Spinal cord (tissue), 10 donors: ENCODE data around the gene STIL. TPM values are rescaled to one million over a fixed set of nuclear protein-coding genes. Genes with fewer than 3 reads are reported as not detected.
"Not testable (repeated sequence)": the region's sequence is repeated elsewhere in the genome, so short reads cannot be mapped to it uniquely, and the experiment has no call there.

Source experiments
- DNase-seq, 6 donors: peaks; one replicate each; pipeline versions ENCODE4 v3.0.0 to v3.0.0-alpha.2; 2013 to 2015; ENCODE audit warnings: low spot score in 6 of 6, low read depth in 4 of 6
- H3K27ac ChIP-seq: one replicate; pipeline ENCODE4 v1.5.1; 2013; ENCODE audit warnings: low read depth, low read length, control low read depth
- H3K27me3 ChIP-seq: one replicate; pipeline ENCODE4 v1.6.1; 2013; ENCODE audit warnings: low read length; ENCODE audit not compliant: control insufficient read depth, insufficient read depth
- H3K36me3 ChIP-seq: one replicate; pipeline ENCODE4 v1.6.1; 2013; ENCODE audit warnings: low read length; ENCODE audit not compliant: control insufficient read depth, insufficient read depth
- H3K4me1 ChIP-seq: one replicate; pipeline ENCODE4 v1.6.1; 2013; ENCODE audit warnings: low read length; ENCODE audit not compliant: control insufficient read depth, insufficient read depth
- H3K4me3 ChIP-seq: one replicate; pipeline ENCODE4 v1.5.1; 2013; ENCODE audit warnings: low read depth, low read length, control low read depth
- H3K9me3 ChIP-seq: one replicate; pipeline ENCODE4 v1.6.1; 2013; ENCODE audit warnings: low read length; ENCODE audit not compliant: control insufficient read depth, insufficient read depth
- WGBS: methylation state at CpG from one replicate; pipeline ENCODE4 v1.1.5; 2013; ENCODE audit warnings: missing lambda C conversion rate; ENCODE audit not compliant: insufficient coverage; 5-methylcytosine and 5-hydroxymethylcytosine counted together
- long read RNA-seq, 4 donors: transcript quantifications; one replicate each; lab custom pipeline, GENCODE V29; 2026
- polyA plus RNA-seq, 2 donors: library from polyadenylated mRNA; unstranded; fragments of 120-200 nt; gene quantifications; one replicate each; pipeline ENCODE4 v1.2.1, GENCODE V29; 2013; ENCODE audit not compliant: insufficient read length in 2 of 2
- total RNA-seq, 2 donors: library from RNA; depleted of rRNA in 1 of 2; stranded (reverse); fragments of 120-200 nt in 1 of 2; fragments of >200 nt in 1 of 2; gene quantifications; one replicate each; pipeline versions ENCODE4 v1.2.3 to v1.2.4, GENCODE V29; 2013 to 2014
- donor health status: healthy.

The STIL gene
- total RNA-seq, result 10 to 100 TPM in 1 of 2 donors, 1 to 10 TPM in 1; 6.6 to 10.7 TPM
- 1 to 10 TPM; 4.4 to 4.6 TPM for polyA plus RNA-seq
- long read RNA-seq, donor 1, result 0 reads
- long read RNA-seq, donor 2, result 0 reads
- long read RNA-seq, donor 3, result 0 reads
- long read RNA-seq, donor 4, result 0 reads

- H3K4me3 ChIP-seq, result peak within 1 kb of the TSS; percentile 91
- under 1% methylated on average over 47 of the region's 54 CpGs for WGBS
- no peaks in the 10 kb centered on the region for H3K9me3 ChIP-seq
- DNase-seq, result peak; percentile 96 to 100 (median 98)
- H3K27me3 ChIP-seq, result no peaks in the 10 kb centered on the region
- peak within 1 kb of the TSS; percentile 84 for H3K27ac ChIP-seq
- peaks cover 8% of the 10 kb centered on the region for H3K4me1 ChIP-seq
- no peaks in the 10 kb centered on the region for H3K36me3 ChIP-seq
Observed at GRCh38 chr1:47313915-47314664, at the start of gene STIL. STIL (minus strand) TSS chr1:47314147; CDS start chr1:47310319, 3,828 bp downstream.

DNA sequence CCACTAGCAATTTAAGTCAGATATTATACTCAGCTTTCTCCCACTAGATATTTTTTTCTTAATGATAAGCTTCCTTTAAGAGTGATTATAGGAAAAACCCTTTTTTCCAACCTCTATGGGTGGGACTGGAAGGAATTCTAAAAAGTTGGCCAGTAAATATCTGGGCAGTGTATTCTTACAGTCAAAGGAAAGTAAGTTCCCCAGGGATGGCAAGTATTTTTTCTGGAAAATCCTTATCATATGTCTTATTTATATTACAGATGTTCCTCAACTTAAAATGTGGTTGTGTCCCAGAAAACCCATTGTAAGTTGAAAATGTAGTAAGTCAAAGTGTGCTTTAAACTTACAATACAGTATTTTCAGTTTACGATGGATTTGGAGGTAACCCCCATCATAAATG lies 48.9 kb upstream of the STIL start:
- no peaks in the 10 kb centered on the region for H3K9me3 ChIP-seq
- no peaks in the 10 kb centered on the region for H3K36me3 ChIP-seq
- no CpG with 5 or more reads among the region's 1 CpG for WGBS
- no peak overlapping the region for H3K27ac ChIP-seq
- H3K4me1 ChIP-seq, result no peaks in the 10 kb centered on the region
- no peaks in the 10 kb centered on the region for H3K27me3 ChIP-seq
- no peak overlapping the region for H3K4me3 ChIP-seq
- no peak for DNase-seq

GRCh38 chr1:47361380-47361779 lies 47.4 kb upstream of the STIL start:
- Histone ChIP-seq H3K36me3 (no peaks in the 10 kb centered on the region), H3K4me1 (no peaks in the 10 kb centered on the region), H3K27ac (no peak overlapping the region)

DNA sequence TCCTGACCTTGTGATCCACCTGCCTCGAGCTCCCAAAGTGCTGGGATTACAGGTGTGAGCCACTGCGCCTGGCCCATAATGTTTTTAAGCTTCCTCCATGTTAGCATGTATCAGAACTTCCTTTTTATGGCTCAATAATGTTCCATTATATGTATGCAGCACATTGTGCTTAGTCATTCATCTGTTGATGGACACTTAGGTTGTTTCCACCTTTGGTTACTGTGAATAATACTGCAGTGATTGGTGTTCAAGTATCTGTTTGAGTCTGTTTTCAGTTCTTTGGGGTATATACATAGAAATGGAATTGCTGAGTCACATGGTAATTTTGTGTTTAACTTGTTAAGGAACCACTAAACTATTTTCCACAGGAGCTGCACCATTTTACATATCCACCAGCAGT lies 37.4 kb upstream of the STIL start:
- Histone ChIP-seq H3K27ac (no peak overlapping the region), H3K4me1 (no peaks in the 10 kb centered on the region), H3K4me3 (no peak overlapping the region), H3K27me3 (no peaks in the 10 kb centered on the region), H3K9me3 (no peaks in the 10 kb centered on the region), H3K36me3 (peaks cover 3% of the 10 kb centered on the region)
- DNase-seq, result no peak
- WGBS, result no CpG with 5 or more reads among the region's 2 CpGs

More at GRCh38 chr1:47361380-47361779, 47.4 kb upstream of the STIL start:
- no peaks in the 10 kb centered on the region for H3K9me3 ChIP-seq
- 93% methylated on average over 2 of the region's 3 CpGs for WGBS
- H3K27me3 ChIP-seq, result no peaks in the 10 kb centered on the region
- no peak overlapping the region for H3K4me3 ChIP-seq
- no peak for DNase-seq

- H3K9me3 ChIP-seq, result no peaks in the 10 kb centered on the region
- H3K4me1 ChIP-seq, result no peaks in the 10 kb centered on the region
- H3K27ac ChIP-seq, result no peak overlapping the region
- 100% methylated on average over 1 of the region's 1 CpG for WGBS
- no peak for DNase-seq
- H3K27me3 ChIP-seq, result no peaks in the 10 kb centered on the region
- H3K36me3 ChIP-seq, result peaks cover 6% of the 10 kb centered on the region
- no peak overlapping the region for H3K4me3 ChIP-seq
Observed at GRCh38 chr1:47348246-47348645, 34.3 kb upstream of the STIL start.

GRCh38 chr1:47347735-47348134 lies 33.8 kb upstream of the STIL start:
- no peak overlapping the region for H3K4me3 ChIP-seq
- no peaks in the 10 kb centered on the region for H3K9me3 ChIP-seq
- H3K4me1 ChIP-seq, result no peaks in the 10 kb centered on the region
- no peak overlapping the region for H3K27ac ChIP-seq
- H3K36me3 ChIP-seq, result peaks cover 6% of the 10 kb centered on the region
- H3K27me3 ChIP-seq, result no peaks in the 10 kb centered on the region
- 100% methylated on average over 2 of the region's 9 CpGs for WGBS
- DNase-seq, result no peak

GRCh38 chr1:47346979-47347378 lies 33.0 kb upstream of the STIL start:
- not testable (repeated sequence) for H3K4me3 ChIP-seq, H3K27me3 ChIP-seq, H3K36me3 ChIP-seq, H3K4me1 ChIP-seq, DNase-seq, H3K27ac ChIP-seq, H3K9me3 ChIP-seq
- 94% methylated on average over 5 of the region's 5 CpGs for WGBS

- 80% methylated on average over 1 of the region's 4 CpGs for WGBS
- peak in 1 of 6 donors; percentile 3 for DNase-seq
Observed at GRCh38 chr1:47340227-47340626, 26.3 kb upstream of the STIL start.

GRCh38 chr1:47338249-47339077 lies 24.5 kb upstream of the STIL start:
- H3K27ac ChIP-seq, result no peak overlapping the region

More at GRCh38 chr1:47340227-47340626, 26.3 kb upstream of the STIL start:
- peaks cover 6% of the 10 kb centered on the region for H3K4me1 ChIP-seq
- H3K36me3 ChIP-seq, result peaks cover 3% of the 10 kb centered on the region
- no peak overlapping the region for H3K4me3 ChIP-seq
- H3K27me3 ChIP-seq, result no peaks in the 10 kb centered on the region
- H3K9me3 ChIP-seq, result no peaks in the 10 kb centered on the region
- H3K27ac ChIP-seq, result no peak overlapping the region

More at GRCh38 chr1:47338249-47339077, 24.5 kb upstream of the STIL start:
- no peaks in the 10 kb centered on the region for H3K36me3 ChIP-seq
- no peak for DNase-seq
- no peak overlapping the region for H3K4me3 ChIP-seq
- no peaks in the 10 kb centered on the region for H3K9me3 ChIP-seq
- H3K4me1 ChIP-seq, result peaks cover 8% of the 10 kb centered on the region
- H3K27me3 ChIP-seq, result no peaks in the 10 kb centered on the region
